Superior temporal gyrus (tissue), 1 donor: ENCODE results near the gene WDR93.

Experiments
- DNase-seq: peaks from one replicate; pipeline ENCODE4 v3.0.0-alpha.2; 2016; ENCODE audit errors: extremely low spot score

WDR93 gene

DNA sequence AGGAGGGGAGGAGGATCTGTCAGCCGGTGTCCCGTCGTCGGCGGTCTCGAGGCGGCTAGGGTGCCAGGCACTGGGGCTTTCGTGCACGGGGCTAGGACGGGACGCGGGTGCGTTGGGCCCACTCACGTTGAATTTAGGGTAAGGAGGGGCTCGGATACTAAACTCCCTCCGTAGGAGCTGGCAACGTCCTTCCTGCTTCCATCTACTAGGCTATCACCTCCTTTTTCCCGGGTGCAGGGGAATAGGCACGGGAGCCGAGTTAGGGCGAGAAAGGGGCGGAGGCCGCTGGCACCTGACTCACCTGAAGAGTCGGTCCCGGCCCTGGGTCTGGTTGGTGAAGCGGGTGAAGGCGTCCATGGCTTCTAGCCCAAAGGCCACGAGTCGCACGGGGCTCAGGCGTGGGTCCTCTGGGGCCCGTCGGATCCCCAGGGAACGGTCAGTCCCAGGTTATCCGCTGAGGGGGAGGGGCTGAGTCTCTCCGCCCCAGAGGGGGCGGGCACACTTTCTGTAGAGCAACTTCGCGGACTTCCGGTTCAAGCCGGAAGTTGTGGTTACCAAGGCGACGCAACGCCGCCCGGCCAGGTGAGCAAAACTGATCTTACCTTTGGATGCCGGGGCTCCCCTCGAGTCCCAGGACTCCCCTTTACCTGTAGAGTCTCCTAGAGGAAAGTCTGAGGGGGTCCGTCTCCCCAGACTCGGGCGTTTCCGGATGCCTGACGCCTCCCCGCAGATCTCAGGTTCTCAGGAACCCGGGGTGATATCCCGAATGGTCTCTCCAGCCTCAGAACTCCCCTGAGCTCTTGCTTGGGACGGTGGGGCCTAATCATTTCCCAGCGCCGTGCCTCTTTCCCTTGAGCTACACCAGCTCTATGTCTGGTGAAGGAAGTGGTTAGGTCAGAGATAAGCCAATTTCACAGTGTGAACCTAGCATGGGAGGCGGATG lies at the start of gene WDR93, which contains the start of gene PEX11A:
Gene WDR93 (plus strand): TSS at position 536 of the 943 bp plus-strand sequence. CDS start 10,936 bp downstream, outside the sequence.
Gene PEX11A (minus strand): TSS at position 479 of the 943 bp plus-strand sequence. CDS start 122 bp downstream, at position 357.
- peak; percentile 73 for DNase-seq

DNA sequence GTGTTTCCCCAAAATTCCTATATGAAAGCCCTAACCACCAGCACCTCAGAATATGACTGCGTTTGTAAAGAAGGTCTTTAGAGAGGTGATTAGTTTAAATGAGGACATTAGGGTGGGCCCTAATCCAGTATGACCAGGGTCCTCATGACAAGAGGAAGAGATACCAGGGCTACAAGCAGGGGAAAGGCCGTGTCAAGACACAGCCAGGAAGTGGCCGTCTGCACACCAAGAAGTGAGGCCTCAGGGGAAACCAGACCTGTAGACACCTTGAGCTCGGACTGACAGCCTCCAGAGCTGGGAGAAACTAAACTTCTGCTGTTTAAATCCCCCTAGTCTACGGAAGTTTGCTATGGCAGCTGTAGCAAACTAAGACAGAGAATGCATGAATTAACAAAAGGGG lies 49.6 kb upstream of the WDR93 start:
- DNase-seq = no peak

DNA sequence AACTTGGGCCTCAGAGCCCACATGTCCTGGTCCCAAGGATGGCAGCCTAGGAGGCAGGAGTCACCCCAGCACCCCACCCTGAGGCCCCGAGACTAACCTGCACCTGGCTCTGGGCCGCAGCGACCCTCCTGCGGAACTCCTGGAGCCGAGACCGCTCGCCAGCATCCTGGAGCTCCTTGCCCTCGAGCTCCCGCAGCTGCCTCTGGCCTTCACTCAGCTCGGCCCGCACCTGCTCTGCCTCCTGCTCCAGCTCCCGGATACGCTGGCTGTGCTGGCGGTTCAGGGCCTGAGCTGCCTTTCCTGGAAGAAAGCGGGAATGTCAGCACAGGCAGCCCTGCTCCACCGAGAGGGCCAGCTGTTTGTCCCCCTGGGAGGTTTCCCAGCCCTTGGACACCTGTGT lies 48.5 kb upstream of the WDR93 start:
- no peak for DNase-seq

DNA sequence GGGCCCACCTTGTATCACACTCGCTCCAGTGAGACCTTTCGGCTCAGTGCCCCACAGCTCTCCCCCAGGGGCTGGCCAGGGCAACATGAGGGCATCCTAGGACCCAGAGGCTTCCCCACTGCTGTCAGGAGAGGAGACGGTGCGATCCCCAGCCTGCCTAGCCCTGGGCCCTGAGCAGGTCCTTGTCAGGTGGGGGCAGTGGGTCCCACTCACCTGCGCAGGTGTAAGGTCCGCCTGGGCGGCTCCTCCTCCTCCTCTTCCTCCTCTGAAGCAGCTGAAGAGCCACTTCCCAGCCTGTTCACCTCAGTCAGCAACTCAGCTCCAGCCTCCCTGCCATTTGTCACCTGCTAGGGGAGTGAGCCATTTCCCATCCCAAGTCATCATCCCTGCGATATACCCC lies 44.9 kb upstream of the WDR93 start:
- no peak for DNase-seq

DNA sequence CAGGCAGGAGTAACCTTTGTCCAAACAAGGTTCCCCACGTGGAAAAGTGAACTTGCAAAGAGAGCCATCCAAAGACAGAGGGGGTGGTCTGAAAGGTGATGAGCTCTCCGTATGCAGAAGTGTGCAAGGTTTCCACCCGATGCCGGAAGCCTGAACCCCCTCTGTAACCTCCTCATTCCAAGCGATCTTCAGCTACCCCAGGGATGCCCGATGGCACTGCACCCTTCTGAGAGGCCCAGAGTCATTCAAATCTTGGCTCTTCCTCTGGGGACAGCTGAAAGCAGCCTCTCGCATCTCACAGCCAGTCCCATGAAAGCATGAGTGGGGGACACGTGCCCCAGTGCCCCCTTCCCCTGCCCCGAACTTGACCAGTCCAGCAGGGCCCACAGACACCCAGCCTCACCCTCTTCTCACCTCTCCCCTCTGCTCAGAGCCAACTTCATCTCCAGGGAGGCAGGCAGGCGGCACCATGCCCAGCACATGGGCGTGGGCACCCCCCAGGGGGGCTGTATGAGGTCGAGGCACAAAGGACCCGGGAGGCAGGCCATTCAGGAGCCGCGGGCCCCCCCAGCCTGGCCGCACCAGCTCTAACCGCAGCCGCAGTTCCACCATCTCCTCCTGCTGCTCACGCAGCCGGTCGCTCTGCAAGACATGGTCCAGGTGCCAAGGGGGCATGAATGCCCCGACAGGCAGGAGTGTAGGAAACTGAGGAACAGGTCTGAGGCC lies 44.0 kb upstream of the WDR93 start:
- no peak for DNase-seq

DNA sequence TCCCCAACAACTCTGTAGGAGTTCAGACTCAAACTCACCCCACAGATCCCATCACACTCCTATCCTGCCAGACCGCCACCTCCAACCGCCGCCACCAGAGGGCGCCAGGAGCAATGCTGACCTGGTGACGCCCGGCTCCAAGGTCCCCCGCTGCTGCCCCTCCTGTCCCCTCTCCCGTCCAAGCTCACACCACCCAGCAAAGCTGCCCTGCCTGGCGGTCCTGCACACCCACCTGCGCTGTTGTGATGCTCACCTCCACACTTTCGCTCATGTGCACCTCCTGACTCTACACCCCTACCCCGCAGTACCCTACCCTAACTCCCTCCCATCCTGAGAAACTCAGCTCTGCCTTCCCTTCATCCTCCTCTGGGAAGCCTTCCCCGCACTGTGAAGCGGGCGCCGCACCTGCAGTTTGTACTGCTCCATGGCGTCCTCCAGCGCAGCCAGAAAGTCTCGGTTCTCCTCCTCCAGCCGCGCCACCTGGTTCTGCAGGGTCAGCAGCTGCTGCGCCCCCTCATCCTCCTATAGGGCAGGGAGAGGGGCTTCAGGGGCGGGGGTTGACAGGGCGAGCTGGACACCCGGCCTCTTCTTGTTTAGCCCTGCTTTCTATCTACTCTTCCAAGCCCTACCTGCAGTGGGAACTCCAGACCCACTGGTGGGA lies 43.3 kb upstream of the WDR93 start:
- peak; percentile 25 for DNase-seq

DNA sequence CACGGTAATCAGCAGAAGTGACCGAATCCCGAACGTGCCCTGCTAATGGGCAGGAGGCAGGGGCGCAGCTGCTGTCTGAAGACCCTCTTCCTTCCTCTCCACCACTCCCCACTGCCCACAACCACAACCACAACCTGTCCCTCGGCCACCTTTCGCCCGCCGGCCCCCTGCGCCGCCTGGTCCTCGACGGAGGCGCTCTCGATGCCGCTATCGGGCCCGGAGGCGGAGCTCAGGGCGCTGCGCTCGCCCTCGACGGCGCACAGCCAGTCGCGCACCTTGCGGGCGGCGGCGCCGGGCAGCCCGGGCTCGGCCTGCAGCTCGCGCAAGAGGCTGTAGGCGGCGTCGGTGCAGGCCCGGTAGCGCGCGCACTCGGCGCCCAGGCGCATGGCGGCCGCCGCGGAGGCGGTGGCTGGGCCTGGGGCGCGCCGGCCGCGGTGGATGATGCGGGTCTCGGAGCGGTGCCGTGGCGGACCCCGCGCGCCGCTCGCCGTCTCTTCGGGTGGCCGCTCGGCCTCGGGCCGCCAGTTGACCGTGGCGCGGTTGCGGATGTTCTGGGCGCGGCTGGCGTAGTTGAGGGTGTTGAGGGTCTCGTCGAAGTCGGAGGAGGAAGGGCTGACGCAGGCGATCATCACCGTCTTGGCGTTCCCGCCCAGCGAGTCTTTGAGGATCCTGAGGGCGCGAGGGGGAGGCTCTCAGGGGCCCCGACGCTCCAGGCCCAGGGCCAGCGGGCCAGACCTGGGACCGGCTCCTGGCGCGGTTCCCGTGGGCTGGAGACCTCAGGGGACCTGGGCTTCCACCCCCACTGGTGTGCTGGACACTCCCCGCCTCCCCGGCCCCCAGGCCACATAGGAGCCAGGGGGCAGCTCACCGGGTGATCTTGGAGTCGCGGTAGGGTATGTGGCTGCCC lies 42.3 kb upstream of the WDR93 start:
- no peak for DNase-seq

DNA sequence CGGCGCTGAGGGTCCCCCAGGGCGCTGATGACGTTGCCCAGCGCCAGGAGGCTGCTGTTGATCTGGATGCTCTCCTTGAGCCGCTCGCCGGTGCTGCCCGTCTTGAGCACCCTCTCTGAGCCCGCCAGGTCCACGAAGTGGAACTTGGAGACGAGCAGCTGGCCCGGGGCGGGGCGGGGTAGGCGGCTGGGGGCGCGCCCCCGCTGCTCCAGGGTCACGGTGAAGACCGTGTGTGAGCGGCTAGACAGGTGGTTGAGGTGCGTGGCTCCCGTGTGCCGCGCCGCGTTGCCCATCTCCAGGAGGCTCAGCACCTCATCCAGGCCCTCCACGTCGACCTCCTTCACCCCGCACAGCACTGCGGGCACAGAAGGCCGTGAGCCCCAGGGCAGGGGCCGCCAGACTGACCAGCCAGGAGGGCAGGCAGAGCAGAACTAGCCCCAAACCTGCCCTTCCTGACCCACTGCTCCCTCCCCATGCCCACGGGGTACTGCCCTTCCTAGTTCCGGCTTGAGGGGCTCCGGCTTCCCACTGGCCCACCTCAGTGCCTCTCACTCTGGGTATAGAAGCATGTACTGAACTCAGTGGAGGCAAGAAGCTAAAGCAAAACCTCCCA lies 41.5 kb upstream of the WDR93 start:
- DNase-seq = no peak

DNA sequence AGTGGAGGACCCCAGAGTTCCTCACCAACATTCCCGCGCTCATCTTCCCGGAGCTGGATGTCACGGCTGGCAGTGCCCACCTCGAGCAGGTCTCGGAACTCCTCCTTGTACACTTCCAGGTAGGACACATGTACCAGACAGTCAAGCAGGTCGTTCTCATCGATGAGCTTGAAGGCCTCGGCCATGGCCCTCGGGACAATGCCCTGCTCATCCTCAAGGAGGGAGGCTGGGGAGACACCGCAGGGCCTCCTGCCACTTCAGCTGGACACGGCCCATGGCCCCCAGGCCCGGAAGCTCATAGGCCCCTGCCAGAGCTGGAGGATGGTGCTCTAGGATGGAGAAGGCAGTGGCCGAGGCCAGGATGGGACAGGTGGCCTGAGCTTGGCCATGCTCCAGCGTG lies 40.9 kb upstream of the WDR93 start:
- no peak for DNase-seq

DNA sequence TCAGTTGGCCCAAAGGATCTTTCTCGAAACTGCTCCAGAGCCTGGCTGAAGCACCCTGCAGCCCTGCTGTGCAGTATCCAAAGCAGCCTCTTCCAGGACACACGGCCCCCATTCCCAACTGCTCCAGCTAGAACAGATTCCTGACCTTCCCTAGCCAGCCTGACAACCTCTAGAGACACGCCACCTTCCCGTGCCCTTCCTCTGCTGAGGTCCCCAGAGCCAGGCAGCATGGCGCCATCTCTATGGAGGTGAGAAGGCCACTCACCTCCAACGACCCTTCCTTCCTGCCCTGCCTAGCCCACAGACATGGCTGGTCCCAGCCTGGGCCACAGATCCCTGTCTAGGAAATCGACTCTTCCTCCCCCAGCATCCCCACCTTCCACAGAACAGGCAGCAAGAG lies 38.5 kb upstream of the WDR93 start:
- DNase-seq = no peak

DNA sequence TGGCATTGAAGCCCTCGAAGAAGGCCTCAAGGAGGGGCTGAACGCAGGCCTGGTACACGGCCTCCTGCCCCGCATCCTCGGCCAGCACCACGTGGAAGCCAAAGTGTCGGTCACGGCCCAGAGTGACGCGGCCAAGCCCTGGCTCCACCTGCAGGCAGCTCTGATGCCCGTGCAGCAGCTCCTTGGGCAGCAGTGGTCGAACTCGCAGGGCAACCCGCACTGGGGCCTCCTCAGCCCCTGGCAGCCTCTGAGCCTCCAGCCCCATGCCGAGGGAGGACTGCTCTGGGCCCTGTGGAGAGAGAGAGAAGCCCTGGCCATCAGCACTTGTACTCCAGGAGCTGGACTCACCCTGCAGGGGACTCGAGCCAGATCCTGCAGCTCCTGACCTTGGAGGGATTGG lies 37.9 kb upstream of the WDR93 start:
- no peak for DNase-seq

DNA sequence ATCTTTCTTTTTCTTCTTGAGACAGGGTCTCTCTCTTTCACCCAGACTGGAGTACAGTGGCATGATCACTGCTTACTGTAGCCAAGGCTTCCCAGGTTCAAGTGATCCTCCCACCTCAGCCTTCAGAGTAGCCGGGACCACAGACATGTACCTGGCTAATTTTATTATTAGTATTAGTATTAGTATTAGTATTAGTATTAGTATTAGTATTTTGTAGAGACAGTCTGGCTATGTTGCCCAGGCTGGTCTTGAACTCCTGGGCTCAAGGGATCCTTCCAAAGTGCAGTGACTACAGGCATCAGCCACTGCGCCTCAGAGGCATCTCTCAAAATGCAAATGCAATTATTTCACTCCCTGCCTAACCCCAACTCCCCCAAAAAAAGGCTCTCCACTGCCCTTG lies 37.0 kb upstream of the WDR93 start:
- no peak for DNase-seq

DNA sequence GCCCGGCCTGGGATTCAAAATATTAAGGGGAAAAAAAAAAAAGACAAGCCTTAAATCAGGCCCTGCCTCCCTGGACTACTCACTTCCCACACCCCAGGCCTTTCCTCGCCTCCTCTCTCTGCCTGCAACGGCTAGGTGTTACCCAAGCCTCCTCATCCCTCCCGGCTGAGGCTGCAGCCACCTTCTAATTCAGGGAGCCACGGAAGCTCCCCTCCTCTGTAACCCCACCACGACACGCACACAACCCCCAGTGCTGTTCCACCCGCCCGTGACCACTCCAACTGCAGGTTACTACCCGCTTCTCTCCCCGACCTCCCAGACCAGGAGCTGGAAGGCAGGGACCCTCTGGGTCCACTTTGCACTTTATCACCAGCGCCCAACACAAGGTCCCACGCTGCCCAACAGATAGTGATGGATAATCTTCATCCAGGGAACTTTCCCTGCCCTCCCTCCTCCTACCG lies 36.3 kb upstream of the WDR93 start:
- DNase-seq = no peak

DNA sequence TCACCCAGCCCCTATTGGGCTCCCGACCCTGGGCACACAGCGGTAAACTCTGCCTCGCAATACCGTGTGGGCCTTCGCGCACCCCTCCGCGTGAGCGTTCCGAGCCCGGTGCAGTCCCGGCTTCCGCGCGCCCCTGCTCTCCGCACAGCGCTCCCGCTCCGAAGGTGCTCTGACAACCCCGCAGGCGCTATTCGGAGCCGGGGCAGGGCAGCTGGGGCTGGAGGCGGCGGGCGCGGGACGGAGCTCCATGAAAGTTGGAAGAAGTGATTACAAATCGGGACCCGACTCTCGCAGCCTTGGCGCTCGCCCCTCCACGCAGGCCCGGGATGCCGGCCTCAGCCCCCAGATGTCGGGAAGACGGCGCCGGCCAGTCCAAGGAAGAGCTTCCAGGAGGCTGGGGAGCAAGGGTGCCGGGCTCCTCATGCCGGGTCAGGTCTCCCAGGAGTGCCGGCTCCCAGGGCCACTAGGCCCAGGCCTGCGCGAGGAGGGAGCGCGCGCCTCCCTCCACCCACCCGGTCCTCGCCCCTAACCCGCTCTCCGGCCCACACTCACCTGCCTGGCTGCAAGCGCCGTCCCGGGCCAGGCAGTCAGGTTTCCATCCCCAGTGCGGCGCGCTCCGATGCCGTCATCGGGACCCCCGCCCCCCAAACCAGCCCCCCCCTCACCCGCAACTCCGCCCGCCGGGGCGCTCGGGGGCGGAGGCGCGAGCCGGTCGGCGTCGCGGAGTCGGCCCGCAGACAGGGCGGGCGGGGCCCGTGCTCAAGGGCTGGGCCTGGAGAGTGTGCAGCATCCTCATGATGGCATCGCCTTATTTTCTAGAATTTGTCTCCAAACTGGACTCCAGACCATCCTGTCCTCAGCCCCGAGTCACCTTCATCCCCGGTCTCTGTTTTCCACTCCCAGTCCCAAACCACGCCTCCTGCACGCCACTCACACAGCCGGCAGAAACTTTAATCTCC lies 35.5 kb upstream of the WDR93 start, which contains the start of gene KIF7:
Gene KIF7 (minus strand): TSS at position 621 of the 959 bp plus-strand sequence. CDS start 2,537 bp downstream, outside the sequence.
- DNase-seq = no peak

DNA sequence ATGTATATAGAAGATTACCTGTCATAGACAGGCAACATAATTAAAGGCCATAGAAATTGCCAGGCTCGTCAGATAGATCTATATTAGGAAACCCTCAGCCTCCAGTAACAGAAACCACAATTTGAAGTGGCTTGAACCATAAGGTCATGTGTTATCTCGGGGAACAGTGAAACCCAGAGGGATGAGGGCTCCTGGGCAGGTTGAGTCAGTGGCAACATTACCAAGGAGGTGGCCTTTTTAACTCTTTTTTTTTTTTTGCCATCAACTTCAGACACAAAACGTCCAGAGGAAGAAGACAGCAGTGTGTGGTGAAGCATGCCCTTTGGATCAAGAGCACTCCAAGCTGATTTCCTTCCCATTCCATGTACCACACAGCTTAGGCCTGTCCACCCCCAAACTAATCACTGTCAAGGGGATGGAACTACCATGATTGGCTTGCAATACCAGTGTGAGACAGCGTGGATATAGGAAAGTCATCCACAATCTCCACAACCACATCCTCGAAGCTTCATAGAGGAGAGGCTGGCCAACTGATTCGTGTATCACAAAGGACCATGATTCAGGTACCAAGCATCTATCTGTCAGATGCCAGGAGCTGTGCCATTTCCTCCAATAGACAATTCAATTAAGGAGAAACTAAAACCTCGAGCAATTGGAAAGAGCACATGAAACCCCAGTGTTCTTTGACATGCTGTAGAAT lies 34.3 kb upstream of the WDR93 start:
- no peak for DNase-seq

DNA sequence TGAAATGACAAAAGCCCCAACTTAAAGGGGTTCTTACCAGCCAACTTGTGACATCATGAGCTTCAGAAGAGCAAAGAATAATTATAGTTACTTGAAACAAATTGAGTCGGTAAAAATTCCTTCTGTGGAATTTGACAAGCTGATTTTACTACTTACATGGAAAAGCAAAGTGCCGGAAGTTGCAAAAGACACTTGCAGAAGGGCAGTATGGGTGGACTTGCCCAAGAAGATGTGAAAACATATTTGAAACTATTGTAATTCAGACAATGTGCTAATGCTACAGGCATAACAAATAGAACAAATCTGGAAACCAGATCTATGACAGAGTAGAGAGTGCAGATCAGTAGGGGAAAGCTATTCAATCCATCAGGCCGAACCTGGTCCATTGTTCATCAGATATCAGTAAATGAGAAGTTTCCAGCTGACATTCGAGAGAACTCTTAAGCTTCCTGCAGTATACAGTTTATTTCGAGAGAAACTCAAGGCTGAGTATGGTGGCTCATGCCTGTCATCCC lies 32.9 kb upstream of the WDR93 start:
- DNase-seq = no peak

DNA sequence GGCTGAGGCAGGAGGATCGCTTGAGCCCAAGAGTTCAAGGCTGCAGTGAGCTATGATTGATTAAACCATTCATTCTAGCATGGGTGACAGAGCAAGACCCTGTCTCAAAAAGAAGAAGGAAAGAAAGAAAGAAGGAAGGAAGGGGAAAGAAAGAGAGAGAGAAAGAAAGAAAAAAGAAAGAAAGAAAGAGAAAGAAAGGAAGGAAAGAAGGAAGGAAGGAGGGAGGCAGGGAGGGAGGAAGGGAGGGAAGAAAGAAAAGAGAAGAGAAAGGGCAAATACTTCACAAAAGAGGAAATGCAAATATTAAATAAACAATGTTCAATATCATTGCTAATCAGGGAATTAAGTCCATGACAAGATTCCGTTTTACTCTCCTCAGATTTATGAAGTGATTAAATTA lies 31.3 kb upstream of the WDR93 start:
- DNase-seq = no peak

DNA sequence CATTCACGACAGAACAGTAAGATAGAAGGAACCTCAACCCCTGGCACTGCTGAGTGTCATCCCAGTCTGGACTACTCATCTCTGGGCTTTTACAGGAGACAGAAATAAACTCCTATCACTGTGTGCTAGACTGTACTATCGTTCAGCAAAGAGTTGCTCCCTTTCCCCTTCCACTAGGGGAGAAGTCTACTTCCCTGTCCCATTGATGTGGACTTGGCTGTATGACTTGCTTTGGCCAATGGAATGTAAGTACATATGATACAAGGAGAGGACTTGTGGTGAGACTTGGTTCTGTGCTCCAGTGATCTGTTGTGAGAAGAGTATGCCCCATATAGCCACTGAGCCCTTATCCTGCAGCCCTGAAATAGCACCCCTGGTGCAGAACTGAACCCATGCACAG lies 30.1 kb upstream of the WDR93 start:
- DNase-seq = no peak
